ENCODE measurements around the gene FAT1.

GRCh38 chr4:186545436-186545835 is 178.2 kb downstream of the FAT1 start:
- TF ChIP-seq POLR2AphosphoS5 (IDR thresholded peaks at IDR 0.05) (no peak), CTCF (IDR thresholded peaks at IDR 0.05) (no peak)
